DMS 273 treated with DMSO at 0.1 percent for 48 hours (cell line): Measurements from ENCODE around the gene DCP1A.
"Not testable (repeated sequence)": the region's sequence is repeated elsewhere in the genome, so short reads cannot be mapped to it uniquely, and the experiment has no call there.

Experiments
- DNase-seq: peaks from one replicate; lab custom pipeline; 2025; lab: John Stamatoyannopoulos, UW

DCP1A gene

GRCh38 chr3:53328746-53329145, 18.6 kb downstream of the DCP1A start:
- no peak for DNase-seq

- DNase-seq, result not testable (repeated sequence)
Measured at GRCh38 chr3:53327986-53328385, 19.4 kb downstream of the DCP1A start.

- no peak for DNase-seq
Measured at GRCh38 chr3:53324105-53324504, 23.2 kb downstream of the DCP1A start.

GRCh38 chr3:53320697-53321096, 26.6 kb downstream of the DCP1A start:
- DNase-seq, result no peak

GRCh38 chr3:53318522-53318921, 28.8 kb downstream of the DCP1A start:
- no peak for DNase-seq

- no peak for DNase-seq
Measured at GRCh38 chr3:53312832-53313231, 34.5 kb downstream of the DCP1A start.

- DNase-seq, result no peak
Measured at GRCh38 chr3:53311882-53312281, 35.5 kb downstream of the DCP1A start.

- no peak for DNase-seq
Measured at GRCh38 chr3:53303957-53304356, 43.4 kb downstream of the DCP1A start.

- DNase-seq, result no peak
Measured at GRCh38 chr3:53303549-53303948, 43.8 kb downstream of the DCP1A start.

- no peak for DNase-seq
Measured at GRCh38 chr3:53300826-53301225, 46.5 kb downstream of the DCP1A start.

GRCh38 chr3:53299611-53300023, 47.7 kb downstream of the DCP1A start:
- not testable (repeated sequence) for DNase-seq

- no peak for DNase-seq
Measured at GRCh38 chr3:53295410-53295809, 51.9 kb downstream of the DCP1A start.

GRCh38 chr3:53293867-53294266, 53.5 kb downstream of the DCP1A start:
- DNase-seq, result no peak

- DNase-seq, result no peak
Measured at GRCh38 chr3:53288214-53288613, 59.1 kb downstream of the DCP1A start.

- no peak for DNase-seq
Measured at GRCh38 chr3:53287131-53287629, 60.2 kb downstream of the DCP1A start.

GRCh38 chr3:53286727-53287126, 60.6 kb downstream of the DCP1A start:
- DNase-seq, result no peak

GRCh38 chr3:53282581-53282980, 64.8 kb downstream of the DCP1A start:
- no peak for DNase-seq

- no peak for DNase-seq
Measured at GRCh38 chr3:53278667-53279066, 68.7 kb downstream of the DCP1A start.

GRCh38 chr3:53274938-53275605, 72.3 kb downstream of the DCP1A start:
- no peak for DNase-seq

GRCh38 chr3:53273146-53273670, 74.1 kb downstream of the DCP1A start:
- DNase-seq, result no peak

GRCh38 chr3:53269888-53270880, 77.2 kb downstream of the DCP1A start:
- no peak for DNase-seq

GRCh38 chr3:53269193-53269592, 78.2 kb downstream of the DCP1A start:
- DNase-seq, result not testable (repeated sequence)

- DNase-seq, result no peak
Measured at GRCh38 chr3:53267766-53268165, 79.6 kb downstream of the DCP1A start.
